GM11168 (cell line): ENCODE measurements around the gene IL10RB.

Experiments used
- in situ Hi-C: fragments of 300-500 bp; cut with MboI; formaldehyde crosslinking; loops from one replicate; pipeline ENCODE4 v1.12.0; 2022; ENCODE audit warnings: low sequenced_read_pairs; ENCODE audit not compliant: unreplicated experiment

IL10RB gene

DNA sequence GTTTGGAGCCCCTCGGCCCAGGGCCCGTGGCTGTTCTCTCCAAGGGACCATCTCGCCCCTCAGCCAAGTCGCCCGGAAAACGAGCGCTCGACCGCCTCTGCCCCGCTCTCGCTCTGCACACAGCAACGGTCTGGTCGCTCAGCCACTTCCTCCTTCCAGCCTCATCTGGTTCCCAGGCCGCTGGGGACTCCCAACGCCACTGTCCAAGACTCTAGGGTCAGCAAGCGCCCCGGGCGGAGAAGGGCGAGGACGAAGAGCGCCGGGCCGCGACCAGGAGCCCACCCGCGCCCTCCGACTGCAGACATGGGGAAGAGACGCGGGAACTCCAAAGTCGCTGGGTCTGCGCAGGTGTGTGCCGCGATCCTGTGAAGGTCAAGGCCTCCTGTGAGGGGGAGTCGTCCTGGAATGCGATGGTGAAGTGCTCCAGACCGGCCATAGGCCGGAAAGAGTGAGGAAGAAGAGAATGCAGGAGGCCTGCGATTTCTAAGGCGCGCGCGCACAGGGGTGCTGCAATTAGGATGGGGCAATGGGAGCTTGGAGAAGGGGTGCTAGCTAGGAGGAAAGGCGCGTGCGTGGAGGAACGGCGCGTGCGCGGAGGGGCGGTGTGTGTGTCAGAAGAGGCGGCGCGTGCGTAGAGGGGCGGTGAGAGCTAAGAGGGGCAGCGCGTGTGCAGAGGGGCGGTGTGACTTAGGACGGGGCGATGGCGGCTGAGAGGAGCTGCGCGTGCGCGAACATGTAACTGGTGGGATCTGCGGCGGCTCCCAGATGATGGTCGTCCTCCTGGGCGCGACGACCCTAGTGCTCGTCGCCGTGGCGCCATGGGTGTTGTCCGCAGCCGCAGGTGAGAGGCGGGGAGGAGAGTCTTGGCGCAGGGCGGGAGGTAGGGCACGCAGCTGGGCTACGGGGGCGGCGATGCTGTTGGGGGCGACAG lies 58.4 kb downstream of the IL10RB start, which contains the start of gene IFNAR1:
TSS of gene IFNAR1 (plus strand) at position 680 of the 931 bp plus-strand sequence. CDS start at position 766, 86 bp downstream.
- in situ Hi-C loops, result no loop called here

DNA sequence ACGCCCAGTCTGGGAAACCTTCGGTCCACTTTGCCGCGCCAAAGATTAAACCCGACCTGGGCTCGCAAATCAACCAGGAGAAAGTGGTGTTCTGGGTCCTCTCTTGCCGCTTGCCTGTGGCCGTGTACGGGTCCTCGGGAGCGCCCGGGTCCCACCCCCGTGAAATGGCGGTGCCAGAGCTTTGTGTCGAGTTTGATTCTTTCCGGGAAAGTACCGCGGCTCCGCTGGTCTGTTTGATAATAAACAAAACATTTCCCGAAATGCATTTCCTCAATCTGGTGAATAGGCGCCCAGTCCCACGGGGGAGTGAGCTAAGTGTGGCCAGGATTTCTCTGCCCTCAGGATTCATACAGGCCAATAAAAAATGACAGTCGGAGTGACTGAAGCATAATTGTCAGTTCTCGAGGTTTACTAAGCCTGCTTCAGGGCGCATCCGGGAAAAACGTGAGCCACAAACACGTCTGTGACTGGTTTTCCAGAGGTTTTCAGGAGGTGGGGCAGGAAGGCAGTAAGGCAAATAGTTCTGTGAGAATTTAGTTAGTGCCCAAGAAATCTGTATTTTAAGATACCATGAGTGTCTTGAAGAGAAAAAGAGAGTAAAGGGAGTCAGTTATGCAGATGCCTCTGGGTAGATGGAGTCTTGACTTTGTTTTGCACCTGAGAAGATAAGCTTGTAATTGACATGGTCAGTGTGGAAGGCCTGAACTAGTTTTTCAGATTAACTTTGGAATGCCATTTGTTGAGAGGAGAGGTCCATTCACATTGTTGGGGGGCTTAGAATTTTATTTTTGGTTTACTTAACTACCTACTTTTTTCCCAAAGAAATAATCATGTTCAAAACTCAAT lies 59.3 kb downstream of the IL10RB start:
- in situ Hi-C loops, result no loop called here

GRCh38 chr21:33327326-33327725 lies 61.2 kb downstream of the IL10RB start:
- in situ Hi-C loops, result no loop called here

- in situ Hi-C loops, result no loop called here
Measured at GRCh38 chr21:33327792-33328433, 61.7 kb downstream of the IL10RB start.

- in situ Hi-C loops, result no loop called here
Measured at GRCh38 chr21:33330726-33331125, 64.6 kb downstream of the IL10RB start.

DNA sequence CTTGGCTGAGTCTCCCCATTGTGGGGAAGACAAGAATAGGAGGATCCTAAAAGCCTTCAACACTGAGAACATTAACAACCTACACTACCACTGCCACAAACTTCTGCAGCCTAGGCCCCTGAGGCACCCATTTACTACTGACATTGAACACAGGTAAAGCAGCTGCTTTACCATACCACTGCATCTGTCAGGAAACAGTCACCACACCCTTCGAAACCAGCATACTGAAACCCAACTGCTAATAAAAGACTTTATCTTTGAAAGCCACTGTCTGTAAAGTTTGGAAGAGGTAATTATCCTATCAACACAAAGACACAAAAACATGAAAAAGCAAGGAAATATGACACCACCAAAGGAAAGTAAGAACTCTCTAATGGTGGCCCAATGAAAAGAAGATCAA lies 66.0 kb downstream of the IL10RB start:
- in situ Hi-C loops, result no loop called here

GRCh38 chr21:33334191-33334590 lies 68.0 kb downstream of the IL10RB start:
- in situ Hi-C loops, result no loop called here

GRCh38 chr21:33334824-33335223 lies 68.7 kb downstream of the IL10RB start:
- in situ Hi-C loops, result no loop called here

- in situ Hi-C loops, result no loop called here
Measured at GRCh38 chr21:33339135-33339534, 73.0 kb downstream of the IL10RB start.

GRCh38 chr21:33339918-33340317 lies 73.8 kb downstream of the IL10RB start:
- in situ Hi-C loops, result no loop called here

GRCh38 chr21:33345751-33346238 lies 79.6 kb downstream of the IL10RB start:
- in situ Hi-C loops, result no loop called here
